ENCODE results near the gene VPREB1.
"Not testable (repeated sequence)": the region's sequence is repeated elsewhere in the genome, so short reads cannot be mapped to it uniquely, and the experiment has no call there.

VPREB1 gene

DNA sequence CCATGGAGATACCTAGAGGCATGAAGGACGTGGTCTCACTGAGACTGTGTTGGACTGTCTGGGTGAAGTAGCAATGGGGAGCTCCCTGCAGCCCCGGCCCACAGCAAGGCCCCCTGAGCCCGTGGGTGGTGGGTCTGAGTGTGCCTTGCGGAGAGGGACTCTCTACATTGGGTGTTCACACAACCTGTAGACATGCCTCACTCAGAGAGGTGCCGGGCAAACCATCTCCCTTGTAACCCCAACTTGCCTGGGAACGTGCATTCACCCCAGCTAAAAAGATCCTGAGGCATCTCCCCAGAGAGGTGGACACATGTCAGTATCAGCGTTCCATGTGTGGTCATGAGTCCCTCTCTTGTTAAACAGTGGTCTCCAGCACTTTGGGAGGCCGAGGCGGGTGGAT is 2.1 kb downstream of the VPREB1 start:
- DNase-seq: no peak

DNA sequence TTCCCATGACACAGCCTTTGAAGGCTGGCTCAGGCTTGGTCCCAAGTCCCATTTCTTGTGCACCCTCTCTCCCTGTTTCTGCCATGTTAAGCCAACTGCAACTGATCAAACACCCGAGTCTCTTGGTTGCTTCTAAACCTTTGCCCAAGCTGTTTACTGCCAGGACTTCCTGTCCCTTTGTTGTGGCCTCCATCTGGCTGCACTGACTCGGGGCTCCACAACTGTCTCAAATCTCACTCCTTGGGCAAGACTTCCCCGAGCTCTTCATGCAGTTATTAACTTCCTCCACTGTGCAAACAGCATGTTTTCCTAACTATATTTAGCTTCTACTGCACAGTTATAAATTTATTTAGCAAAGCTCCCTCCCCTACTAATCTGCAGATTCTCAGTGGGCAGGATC is 4.3 kb downstream of the VPREB1 start:
- no peak for DNase-seq

DNA sequence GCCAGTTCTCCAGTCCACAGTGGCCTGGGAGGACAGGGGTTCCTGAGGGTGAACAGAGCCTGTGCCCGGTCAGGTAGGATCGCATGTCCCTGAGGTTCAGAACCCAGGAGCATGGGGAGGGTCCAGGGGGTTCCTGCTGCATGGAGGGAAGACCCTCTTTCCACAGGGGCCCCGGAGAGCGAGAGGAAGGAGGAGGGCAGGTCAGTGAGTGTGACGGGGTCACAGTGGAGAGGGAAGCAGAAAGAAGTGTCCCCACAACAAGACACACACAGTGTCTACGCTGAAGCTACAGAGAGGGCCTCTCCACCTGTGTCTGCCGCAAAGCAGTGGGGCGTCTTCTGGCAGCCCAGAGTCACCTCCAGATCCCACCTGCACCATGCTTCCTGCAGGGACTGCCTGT is 6.1 kb downstream of the VPREB1 start:
- not testable (repeated sequence) for DNase-seq

DNA sequence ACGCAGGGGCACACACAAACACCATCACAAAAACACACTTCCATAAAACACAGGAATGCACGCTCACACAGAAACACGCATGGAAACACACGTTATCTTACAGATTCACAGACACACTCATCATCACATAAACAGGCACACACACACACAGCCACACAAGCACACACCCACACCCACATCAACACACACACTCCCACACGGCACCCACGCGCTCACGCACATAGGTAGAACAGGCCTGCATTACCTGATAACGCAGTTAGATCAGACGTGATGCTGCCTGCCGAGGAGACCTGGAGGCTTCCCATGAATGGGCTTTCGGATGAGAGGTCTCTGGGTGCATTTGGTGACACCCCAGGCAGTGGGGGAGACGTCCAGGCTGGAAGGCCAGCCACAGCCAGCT is 11.5 kb downstream of the VPREB1 start:
- not testable (repeated sequence) for DNase-seq

DNA sequence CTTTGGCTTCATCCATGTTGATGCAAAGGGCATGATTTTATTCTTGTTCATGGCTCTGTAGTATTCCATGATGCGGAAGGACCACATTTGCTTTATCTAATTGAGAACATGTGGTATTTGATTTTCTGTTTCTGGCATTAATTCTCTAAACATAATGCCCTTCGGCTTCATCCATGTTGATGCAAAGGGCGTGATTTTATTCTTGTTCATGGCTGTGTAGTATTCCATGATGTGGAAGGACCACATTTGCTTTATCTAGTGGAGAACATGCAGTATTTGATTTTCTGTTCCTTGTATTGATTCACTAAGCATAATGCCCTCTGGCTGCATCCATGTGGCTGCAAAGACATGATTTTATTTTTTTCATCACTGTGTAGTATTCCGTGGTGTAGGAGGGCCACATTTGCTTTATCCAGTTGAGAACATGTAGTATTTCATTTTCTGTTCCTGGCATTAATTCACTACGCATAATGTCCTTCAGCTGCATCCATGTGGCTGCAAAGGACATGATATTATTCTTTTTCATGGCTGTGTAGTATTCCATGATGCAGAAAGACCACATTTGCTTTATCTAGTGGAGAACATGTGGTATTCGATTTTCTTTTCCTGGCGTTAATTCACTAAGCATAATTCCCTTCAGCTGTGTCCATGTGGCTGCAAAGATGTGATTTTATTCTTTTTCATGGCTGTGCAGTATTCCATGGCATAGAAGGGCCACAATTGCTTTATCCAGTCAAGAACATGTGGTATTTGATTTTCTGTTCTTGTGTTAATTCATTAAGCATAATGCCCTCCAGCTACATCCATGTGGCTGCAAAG is 14.2 kb downstream of the VPREB1 start:
- DNase-seq: not testable (repeated sequence)

DNA sequence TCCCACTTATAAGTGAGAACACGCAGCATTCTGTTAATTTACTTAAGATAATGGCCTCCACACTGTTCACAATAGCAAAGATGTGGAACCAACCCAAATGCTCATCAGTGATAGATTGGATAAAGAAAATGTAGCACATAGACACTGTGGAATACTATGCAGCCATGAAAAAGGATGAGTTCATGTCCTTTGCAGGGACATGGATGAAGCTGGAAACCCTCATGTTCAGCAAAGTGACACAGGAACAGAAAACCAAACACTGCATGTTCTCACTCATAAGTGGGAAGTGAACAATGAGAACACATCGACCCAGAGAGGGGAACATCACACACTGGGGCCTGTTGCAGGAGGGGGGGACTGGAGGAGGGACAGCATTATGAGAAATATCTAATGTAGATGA is 15.6 kb downstream of the VPREB1 start:
- DNase-seq: not testable (repeated sequence)

DNA sequence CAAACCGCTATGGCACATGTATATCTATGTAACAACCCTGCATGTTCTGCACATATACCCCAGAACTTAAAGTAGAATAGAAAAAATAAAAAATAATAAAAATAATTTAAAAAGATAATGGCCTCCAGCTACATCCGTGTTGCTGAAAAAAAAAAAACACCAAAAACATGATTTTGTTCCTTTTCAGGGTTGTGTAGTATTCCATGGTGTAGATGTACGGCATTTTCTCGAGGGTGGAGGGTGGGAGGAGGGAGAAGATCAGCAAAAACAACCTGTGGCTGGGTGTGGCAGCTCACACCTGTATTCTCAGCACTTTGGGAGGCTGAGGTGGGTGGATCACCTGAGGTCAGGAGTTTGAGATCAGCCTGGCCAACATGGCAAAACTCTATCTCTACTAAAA is 16.0 kb downstream of the VPREB1 start:
- not testable (repeated sequence) for DNase-seq

DNA sequence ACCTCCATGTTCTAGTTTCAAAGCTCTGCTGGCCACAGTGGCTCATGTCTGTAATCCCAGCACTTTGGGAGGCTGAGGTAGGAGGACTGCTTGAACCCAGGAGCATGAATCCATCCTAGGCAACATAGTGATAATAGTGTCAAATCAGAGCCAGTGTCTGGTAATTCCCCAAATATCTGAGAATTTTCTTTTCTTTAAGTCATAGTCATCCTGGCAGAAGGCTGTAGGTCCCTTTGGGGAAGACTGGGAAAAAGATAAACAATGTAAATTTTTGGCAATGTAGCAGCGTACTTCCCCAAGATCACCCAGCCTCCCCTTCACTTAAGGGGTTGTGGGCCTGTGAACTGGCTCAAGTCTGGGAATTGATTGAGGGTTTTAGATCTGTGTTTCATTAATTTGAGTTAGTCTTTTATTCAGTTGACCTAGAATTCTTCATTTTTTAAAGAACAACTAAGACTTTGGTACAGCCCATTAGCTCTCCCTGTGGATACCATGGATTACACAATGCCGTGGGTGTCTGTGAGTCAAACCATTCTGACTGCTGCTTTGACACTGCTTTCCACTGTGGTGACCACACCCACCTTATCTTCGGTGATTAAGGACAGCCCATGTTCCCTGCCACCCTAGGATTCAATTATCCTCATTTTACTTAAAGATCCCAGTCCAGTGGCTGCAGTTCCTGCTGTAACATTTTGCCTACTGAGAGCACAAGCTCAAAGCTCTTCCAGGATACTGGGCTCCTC is 17.9 kb downstream of the VPREB1 start:
- not testable (repeated sequence) for DNase-seq

DNA sequence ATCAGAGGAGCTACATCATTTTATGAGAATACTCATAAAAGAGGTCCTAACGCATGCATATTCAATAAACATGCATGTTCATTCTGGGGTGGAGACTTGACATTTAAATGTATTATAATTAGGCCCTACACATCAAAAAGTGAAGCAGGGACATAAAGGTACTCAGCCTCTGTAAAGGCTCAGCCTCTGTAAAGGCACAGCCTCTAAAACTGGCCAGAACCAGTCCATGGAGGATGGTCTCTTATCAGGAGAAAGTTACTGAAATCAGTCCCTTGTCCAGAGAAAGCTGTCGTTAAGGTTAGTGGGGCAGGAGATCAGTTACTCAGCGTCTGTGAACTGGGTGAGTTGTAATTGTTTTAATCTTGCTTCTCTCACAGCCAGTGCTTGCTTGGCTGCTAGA is 19.2 kb downstream of the VPREB1 start:
- not testable (repeated sequence) for DNase-seq

DNA sequence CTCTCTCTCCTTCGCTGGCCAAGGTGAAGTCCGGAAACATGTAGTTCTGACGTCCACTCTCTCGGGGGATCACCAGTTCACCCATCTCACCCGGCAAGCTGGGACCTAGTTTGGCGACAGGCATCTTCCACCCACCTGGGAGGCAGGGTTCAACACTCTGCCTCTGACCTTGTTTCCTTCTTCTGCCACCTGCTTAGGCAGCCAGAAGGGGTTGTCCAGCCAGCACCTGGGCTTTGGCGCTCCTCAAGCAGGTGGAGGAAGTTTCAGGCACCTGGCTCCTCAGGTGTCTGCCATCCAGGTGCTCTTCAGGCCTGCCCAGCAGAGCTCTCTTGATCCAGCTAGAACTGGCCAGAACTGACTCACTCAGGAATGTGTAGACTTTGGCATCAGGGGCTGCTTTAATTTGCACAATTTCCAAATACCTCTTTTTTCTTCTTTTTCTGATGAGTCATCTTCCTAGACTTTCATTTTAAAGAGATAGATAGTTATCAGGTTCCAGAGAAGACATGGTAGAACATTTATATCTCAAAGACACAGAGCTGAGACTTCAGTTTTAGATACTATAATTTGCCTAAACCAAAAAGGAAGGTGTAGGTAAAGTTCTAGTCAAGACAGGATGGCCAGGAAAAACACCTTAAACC is 25.6 kb downstream of the VPREB1 start:
- not testable (repeated sequence) for DNase-seq

DNA sequence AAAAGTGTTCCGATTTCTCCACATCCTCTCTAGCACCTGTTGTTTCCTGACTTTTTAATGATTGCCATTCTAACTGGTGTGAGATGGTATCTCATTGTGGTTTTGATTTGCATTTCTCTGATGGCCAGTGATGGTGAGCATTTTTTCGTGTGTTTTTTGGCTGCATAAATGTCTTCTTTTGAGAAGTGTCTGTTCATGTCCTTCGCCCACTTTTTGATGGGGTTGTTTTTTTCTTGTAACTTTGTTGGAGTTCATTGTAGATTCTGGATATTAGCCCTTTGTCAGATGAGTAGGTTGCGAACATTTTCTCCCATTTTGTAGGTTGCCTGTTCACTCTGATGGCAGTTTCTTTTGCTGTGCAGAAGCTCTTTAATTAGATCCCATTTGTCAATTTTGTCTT is 32.8 kb downstream of the VPREB1 start:
- not testable (repeated sequence) for DNase-seq

DNA sequence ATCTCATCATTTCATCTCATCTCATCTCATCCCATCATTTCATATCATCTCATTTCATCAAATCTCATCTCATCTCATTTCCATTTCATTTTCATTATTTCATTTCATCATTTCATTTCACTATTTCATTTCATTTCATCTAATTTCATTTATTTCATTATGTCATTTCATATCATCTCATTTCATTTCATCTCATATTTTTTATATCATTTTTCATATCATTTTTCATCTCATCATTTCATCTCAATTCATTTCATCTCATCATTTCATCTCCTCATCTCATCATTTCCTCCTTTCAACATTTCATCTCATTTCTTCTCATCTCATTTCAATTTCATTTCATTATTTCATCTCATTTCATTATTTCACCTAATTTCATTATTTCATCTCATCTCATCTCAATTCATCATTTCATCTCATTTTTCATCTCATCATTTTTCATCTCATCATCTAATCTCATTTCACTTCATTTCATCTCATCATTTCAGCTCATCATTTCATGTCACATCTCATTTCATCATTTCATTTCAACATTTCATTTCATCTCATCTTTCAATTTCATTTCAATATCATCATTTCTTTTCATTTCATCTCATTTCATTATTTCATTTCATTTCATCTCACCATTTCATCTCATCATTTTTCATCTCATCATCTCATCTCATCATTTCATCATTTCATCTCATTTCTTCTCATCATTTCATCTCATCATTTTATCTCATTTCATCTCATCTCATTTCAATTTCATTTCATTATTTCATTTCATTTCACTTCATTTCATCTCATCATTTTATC is 40.6 kb downstream of the VPREB1 start:
- DNase-seq: not testable (repeated sequence)

DNA sequence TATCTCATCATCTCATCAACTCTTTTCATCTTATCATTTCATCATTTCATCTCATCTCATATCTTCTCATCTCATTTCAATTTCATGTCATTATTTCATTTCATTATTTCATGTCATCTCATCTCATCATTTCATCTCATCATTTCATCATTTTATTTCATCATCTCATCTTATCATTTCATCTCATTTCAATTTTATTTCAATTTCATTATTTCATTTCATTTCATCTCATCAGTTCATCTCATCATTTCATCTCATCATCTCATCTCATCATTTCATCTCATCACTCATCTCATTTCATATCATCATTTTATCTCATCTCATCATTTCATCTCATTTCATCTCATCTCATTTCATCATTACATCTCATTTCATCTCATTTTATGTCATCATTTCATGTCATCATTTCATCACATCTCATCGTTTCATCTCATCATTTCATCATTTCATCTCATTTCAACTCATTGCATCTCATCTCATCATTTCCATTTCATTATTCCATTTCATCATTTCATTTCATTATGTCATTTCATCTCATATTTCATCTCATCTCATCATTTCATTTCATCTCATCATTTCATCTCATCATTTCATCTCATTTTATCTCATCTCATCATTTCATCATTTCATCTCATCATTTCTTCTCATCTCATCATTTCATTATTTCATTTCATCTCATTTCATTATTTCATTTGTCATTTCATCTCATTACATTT is 42.0 kb downstream of the VPREB1 start:
- not testable (repeated sequence) for DNase-seq

DNA sequence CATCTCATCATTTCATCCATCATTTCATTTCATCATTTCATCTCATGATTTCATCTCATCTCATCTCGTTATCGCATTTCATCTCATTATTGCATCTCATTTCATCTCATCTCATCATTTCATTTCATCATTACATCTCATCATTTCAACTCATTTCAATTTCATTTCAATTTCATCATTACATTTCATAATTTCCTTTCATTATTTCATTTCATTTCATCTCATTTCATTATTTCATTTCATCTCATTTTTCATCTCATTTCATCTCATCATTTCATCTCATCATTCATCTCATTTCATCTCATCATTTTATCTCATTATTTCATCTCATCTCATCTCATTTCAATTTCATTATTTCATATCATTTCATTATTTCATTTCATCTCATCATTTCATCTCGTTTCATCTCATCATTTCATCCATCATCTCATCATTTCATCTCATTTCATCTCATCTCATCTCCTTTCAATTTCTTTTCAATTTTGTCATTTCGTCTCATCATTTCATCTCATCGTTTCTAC is 42.6 kb downstream of the VPREB1 start:
- DNase-seq: not testable (repeated sequence)

DNA sequence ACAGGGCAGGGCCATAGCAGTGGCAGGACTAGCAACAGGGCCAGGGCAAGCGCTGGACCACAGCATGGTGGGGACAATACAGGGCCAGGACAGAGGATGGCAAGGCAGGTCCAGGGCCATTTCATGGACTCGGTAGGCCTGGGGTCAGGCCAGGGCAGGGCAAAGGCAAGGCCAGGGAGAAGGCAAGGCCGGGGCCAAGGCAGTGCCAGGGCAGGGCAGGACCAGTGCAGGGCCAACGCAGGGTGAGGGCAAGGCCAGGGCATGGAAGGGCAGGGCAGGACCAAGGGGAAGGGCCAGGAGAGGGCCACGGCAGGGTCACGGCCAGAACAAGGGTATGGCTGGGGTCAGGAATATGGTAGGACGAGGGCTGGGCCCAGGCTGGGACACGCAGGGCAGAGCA is 45.1 kb downstream of the VPREB1 start:
- not testable (repeated sequence) for DNase-seq

DNA sequence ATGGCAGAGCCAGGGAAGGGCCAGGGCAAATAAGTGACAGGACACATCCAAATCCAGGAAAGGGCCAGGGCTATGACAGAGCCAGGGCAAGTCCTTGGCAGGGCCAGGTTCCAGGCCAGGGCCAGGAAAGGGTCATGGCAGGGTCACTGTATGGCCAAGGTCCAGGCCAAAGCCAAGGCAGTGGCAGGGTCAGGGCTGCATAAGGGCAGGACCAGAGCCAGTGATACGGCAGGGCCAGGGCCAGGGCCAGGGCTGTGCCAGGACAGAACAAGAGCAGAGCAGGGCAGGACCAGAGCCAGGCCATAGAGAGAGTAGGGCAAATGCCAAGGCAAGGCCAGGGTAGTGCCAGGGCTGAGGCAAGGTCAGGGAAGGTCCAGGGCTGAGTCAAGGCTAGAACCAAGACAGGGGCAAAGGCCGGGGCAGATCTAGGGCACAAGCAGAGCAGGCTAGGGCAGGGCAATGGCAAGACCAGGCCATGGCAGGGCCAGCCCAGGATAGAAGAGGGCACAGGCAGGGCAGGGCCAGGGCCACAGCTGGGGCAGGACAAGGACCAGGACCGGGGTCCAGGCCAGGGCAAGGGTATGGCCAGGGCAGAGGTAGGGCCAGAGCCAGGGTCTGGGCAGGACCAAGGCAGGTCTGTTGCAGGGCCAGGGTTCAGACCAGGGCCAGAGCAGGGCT is 46.7 kb downstream of the VPREB1 start:
- DNase-seq: not testable (repeated sequence)

DNA sequence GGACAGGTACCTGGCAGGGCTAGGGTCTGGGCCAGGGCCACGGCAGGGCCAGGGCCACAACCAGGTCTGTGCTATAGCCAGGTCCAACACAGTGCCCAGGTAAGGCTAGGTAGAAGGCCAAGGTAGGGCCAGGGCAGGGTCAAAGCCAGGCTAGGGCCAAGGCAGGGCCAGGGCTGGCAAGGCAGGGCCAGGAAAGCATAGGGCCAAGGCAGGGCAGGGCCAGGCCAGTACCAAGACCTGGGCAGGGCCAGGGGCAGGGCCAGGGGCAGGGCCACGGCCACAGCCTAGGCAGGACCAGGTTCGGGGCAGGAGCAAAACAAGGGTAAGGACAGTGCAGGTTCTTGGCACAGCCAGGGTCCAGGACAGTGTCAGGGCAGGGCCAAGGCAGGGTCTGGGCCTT is 48.1 kb downstream of the VPREB1 start:
- not testable (repeated sequence) for DNase-seq

DNA sequence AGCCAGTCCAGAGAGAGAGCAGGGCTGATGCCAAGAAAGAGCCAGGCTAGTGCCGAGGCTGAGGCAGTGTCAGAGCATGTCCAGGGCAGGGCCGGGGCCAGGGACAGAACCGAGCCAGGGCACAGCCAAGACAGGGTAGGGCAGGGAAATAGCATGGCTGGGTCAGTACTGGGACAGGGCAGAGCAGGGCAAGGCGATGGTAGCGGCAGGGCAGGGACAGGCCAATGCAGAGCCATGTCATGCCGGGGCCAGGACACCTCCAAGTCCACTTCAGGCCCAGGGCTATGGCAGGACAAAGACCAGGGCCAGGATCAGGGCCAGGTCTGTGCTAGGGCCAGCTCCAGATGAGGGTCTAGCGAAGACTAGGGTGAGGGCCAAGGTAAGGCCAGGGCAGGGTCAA is 48.9 kb downstream of the VPREB1 start:
- not testable (repeated sequence) for DNase-seq

DNA sequence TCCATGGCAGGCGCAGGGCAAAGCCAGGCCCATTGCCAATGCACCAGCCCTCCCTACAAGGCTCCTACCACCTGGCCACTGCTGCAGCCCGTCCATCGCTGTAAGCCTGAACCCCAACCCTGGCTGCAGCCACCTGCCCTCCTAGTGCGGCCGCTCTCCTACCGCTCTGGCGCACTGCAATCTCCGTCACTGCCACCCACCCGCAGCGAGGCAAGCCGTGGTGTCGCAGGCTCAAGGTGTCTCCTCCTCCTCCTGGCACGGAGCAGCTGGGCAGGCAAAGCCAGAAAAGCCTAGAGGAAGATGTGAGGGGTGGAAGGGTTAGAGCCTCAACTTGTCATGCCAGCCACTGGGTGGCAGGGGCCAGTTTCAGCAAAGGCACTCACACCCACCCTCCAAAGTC is 50.1 kb downstream of the VPREB1 start:
- not testable (repeated sequence) for DNase-seq
